Measurements from ENCODE around the gene MAPK8IP3.

MAPK8IP3 gene

DNA sequence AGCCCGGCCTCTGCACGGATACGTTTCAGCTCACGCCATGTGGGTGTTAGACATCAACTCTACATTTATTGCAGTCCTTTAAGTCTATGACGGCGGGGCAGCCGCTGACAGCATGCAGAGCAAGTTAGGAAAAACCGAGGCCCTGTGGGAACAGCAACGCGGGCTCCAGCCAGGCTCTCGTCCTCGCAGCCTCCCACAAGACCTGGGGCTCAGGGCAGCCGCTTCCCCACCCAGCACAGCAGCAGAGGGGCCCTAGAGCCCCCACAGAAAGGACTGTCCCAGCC is 70.6 kb downstream of the MAPK8IP3 start:
- DNase-seq, result no peak

DNA sequence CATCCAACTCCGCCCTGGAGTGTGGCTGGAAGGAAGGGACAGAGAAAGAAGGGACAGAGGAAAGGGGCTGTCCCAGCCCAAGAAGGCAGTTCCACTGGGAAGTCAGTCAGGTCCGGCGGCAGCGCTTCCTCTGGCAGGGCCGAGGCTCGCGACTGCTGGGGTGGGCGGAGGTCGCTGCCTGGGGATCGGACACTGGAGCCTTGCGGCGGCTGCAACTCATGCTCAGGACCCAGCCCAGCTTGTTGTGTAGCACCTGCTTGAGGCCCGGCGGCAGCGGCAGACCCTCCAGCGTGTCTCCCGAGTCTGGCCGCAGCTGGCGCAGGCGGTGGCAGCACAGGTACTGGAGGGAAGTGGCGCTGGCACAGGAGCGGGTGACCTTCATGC is 71.0 kb downstream of the MAPK8IP3 start:
- no peak for DNase-seq

DNA sequence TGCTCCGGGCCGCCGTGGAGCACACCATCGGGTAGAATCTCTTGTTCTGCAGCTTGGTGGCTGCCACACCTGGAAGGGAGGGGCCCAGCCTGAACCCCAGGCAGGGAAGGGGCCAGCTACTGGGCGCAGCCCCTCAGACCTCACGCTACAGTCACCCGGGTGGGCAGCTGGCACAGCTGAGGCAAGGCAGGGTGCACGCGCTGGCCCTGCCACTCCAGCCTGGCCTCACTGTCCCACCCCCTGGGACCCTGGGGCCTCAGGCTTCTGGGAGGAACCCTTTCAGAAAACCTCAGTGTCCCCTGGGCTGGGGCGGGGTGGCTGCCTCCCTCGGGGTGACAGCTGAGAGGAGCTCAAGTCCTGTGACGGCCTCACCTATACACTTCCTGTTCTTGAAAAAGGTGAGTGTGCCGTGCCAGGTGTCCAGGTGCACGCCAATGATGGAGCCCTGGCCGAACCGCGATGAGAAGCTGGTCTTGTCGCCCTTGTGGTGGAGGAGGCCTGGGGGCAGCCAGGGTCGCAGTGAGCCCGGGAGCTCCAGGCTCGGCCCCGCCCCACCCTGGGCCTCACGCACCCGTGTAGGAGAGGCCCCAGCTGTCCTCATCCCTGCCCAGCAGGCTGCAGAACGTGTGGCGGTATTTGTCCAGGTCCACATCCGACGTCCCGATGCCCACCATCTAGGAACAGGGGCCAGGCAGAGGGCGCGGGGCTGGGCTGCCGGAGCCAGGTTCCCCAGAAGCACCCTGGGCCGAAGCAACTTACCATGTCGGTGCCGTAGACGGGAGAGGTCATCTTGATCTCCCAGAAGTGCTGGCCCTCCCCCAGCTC is 71.6 kb downstream of the MAPK8IP3 start:
- DNase-seq, result no peak

DNA sequence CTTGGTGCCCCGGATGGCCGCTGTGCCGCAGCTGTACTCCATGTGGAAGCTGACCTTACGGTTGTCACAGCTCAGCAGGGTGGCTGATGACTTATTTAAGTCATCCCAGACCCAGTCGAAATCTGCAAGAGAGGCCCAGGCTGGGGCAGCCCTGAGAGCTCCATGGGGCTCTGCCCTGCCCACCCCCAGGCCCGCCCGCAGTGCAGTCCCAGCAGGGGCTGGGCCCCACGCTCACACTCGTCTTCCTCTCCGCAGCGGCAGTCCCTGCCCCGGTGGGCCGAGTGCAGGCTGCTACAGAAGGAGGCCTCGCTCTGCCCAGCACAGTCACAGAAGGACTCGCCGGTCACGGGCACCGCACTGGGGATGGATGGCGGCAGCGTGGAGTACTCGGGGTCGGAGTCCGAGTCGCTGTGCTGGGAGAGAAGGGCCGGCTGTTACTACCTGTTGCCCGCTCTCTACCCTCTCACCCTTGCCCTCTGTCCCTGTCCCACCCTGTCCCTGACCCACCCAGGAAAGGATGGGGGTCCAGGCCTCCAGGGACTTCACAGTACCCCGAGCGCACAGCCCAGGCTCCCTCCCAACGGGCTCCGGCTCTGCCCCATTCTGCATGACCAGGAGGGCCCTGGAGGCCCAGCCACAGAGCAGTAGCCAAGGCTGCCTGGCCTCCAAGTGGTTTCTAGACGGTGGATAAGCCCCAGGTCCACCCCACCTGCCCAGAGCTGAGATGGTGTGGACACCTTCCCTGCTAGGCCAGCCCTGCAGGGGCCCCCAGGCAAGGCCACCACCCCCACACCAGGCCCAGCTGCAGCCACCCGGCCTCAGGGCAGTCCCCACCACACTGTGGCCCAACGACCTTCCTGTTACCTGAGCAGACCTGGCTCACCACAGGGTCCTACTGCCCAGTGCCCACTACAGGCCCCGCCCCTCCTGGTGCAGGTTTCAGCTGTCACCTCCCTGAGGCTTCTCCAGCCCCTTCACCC is 72.5 kb downstream of the MAPK8IP3 start:
- DNase-seq, result no peak

DNA sequence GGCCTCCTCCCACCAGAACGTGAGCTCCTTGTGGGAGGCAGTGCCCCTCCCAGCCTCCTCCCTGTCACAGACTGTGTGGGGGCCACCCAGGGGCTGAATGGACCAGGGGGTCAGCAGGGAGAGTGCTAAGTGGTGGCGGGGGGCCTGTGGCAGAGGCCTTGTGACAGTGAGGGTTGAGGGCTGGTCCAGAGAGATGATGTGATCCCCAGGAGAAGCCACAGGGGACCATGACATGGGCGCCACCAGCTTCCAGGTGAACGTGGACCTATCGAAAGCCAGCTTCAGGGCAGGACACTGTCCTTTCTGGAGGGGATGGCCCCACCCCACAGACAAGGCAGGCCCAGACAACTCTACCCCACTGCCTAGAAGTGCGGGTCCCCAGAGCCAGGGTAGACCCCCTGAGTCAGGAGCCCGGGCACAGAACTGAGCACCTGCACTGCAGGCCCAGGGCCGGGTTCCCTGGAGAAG is 73.3 kb downstream of the MAPK8IP3 start:
- no peak for DNase-seq

DNA sequence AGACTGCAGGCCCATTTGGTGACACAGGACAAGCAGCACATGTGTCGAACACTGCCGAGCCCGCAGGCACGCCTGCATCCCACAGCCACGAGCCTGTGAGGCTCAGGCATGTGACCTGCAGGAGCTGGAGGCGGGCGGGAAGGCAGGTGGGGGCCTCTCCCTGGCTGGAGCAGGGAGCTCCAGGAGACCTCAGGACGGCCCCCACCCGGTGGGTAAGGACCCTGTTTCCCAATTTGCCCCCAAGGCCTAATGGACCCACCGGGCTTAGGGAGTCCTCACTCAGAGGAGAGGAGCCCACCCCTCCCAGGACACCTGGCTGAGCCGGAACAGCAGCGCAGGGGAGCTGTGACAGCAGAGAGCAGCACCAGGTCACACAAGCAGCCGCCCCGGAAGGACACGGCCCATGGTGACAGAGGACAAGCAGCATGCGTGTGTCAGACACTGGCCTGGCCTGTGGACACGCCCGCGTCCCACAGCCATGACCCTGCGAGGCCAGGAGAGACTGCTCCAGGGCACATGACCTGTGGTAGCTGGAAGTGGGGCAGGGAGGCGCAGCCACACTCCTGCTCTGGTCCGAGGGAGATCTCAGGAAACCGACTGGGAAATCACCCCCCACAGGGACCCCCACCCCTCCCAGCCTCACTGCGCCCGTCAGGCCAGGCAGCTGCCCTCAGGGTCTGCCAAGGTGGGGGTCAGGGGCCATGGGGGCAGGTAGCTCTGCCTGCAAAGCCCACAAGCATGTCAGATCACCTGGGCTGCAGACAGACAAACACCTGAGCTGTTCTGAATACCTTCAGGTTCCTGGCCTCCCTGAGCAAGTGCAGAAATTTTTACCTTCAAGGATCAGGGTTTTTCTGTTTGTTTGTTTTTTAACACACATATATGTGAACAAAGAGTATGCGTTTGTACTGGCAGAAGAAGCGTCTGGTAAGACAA is 74.0 kb downstream of the MAPK8IP3 start:
- no peak for DNase-seq

DNA sequence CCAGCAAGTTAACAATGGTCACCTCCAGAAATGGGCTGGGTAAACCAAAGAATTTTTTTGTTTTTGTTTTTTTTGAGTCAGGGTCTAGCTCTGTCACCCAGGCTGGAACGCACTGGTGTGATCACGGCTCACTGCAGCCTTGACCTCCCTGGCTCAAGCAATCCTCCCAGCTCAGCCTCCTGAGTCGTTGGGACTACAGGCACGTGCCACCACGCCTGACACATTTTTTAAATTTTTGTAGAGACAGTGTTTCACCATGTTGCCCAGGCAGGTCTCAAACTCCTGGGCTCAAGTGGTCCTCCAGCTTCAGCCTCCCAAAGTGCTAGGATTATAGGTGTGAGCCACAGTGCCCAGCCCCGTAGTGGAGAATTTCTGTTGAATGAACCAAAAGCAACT is 74.7 kb downstream of the MAPK8IP3 start:
- no peak for DNase-seq

DNA sequence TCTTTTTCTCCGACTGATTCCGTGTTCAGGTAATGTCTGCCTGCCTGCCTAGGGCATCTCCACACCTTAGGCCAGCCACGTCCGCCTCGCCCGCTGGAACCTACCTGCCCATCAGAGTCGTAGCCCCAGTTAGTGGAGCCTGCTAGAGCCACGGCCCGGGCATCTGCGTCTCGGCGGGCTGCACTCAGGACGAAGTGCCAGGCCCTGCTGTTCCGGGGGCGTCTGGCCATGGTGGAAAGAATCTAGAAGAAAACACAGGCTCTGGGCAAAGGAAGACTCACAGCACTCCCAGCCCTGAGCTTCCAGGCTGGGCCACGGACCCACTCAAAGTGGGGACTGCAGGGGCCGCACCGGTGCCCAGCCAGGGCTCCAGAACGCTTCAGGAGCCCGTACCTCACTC is 75.3 kb downstream of the MAPK8IP3 start:
- no peak for DNase-seq

DNA sequence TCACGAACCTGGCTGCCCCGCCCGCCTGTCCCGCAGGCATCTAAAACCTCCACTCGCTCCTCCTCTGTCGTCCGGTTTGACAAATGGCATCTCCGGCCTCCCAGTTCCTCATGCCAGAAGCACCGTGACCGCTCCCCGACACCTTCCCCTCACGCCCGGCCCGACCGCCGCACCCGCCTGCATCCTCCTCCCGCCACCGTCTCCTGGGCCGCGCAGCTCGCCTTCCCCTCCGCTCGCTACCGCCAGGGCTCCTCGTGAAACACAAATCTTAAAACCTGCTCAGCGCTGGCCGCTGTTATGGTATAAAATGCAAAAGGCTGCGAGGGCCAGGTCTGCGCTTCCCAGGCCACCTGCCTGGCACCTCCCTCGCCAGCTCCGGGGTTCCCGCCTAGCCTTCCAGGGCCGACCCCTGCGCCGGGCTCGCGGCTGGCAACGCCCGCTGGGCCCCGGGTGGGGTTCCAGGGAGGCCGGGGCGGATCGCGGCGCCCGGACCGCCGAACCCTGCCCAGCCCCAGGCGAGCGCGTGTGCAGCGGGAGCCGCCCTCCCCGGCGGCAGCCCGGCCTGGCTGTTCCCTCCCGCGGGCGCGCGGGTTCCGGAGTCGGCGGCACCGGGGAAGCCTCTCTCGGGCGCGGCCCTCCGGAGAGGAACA is 75.9 kb downstream of the MAPK8IP3 start:
- DNase-seq, result peak; percentile 44

DNA sequence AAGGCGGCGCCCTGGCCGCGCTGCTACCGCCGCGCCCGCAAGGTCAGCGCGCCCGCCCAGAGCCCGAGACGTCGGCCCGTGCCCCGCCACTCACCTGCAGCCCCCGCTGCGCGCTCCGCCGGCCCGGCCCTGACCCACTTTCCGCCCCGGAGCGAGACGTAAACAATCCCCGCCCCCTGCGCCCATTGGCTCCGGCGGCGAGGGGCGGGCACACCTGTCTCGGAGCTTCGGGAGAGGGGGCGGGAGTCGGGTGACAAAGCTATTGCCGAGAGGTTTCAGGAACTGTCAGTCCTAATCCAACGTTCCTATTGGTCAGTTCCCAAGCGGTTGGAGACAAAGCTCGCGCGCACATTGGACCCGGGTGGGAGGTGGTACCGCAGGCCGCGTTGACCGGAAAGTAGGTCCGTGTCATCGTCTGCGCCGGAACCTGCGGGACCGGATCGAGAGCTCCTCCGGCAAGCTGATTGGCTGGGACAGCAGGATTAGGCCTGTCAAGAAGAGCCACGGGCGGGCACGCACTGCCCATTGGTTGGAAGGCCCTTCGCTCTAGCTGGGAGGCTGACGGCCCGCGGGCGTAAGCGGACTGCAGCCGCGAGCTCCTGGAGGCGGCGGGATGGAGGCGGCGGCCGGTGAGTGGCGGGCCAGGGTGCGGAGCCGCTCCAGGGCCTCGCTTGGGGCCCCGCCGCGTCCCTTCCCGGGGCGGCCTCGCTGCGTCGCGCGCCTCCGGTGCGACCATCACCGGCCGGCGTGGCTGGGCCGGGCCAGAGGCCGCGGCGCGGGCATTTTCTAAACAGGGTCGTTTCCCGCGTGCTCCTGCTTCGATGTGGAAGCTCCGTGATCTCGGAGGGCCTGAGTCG is 76.6 kb downstream of the MAPK8IP3 start, which contains the start of the genes NUBP2 and SPSB3:
Gene NUBP2 (plus strand): TSS at position 553 of the 857 bp plus-strand sequence. CDS start 61 bp downstream, at position 614.
Gene SPSB3 (minus strand): TSS at position 164 of the 857 bp plus-strand sequence. CDS start 1,088 bp downstream, outside the sequence.
- DNase-seq, result peak; percentile 99

DNA sequence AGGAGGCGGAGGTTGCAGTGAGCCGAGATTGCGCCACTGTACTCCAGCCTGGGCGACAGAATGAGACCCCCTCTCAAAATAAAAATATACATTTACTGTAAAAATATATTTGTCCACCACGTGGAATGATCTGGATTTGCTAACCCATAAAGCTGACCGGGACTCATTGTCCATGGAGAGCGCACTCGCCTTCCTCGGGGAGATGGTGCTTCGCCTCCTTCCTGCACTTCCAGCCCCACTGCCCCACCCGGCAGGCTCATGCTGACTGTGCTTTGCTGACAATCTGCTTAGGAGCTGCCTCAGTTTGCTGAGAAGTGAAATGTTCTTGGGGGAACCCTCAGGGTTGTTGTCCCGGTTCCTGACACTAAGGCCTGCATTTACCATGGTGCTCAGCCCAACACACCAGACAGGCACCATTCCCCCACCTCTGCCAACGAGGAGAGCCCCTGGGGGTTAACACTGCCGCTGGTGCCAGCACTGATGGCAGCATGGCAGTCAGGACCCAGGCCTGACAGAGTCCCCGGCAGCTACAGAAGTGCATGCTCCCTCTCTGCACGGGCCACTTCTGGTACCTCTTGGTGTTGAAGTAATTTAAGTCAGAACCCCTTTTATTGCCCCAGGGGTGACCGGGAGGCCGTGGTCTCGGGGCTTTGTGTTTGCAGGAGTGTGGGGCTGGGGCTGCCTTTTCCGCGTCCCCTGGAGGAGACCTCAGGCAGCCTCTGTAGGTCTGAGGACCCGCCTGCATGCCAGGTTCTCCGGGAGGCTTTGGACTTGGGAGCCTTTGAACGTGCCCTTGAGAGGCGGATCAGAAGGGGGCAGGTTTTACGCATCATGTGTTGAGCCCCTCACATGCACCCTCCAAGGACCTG is 79.2 kb downstream of the MAPK8IP3 start:
- no peak for DNase-seq

DNA sequence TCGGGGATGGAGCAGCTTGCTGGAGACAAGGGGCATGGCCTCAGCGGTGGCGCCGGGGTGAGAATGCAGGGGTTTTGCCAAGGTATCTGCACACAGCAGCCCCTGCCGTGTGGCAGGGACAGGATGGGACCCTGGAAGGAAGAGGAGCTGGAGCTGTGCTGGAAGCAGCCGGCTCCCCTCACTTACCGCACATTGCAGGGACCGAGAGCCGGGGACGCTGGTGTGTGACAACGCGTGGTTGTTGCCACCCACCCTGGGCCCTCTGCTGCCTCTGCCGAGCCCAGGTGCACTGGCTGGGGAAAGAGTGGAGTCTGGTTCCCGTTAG is 79.8 kb downstream of the MAPK8IP3 start:
- DNase-seq, result no peak

DNA sequence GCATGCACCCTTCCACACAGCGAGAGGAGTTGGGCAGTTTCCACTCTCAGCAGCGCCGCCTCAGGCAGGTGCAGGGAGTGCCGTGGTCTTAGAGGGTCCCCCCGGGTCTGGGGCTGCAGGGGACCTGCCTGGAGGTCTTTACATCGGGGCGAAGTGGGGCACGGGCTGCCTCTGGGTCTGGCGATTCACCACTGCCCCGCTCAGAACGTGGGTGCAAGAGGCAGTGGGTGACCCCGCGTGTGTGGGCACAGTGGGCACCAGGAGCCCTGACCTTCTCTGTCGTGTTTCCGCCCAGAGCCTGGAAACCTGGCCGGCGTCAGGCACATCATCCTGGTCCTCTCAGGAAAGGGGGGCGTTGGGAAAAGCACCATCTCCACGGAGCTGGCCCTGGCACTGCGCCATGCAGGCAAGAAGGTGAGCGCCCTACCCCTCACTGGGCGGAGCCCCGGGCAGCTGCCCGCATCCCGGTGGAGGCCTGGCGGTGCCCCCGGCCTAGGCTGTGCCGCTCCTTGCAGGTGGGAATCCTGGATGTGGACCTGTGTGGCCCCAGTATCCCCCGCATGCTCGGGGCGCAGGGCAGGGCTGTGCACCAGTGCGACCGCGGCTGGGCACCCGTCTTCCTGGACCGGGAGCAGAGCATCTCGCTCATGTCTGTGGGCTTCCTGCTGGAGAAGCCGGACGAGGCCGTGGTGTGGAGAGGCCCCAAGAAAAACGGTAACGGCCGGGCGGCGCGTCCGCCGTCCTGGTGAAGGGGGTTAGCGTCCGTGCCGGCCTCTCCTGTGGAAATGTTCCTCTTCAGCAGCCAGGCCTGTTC is 80.5 kb downstream of the MAPK8IP3 start:
- no peak for DNase-seq

DNA sequence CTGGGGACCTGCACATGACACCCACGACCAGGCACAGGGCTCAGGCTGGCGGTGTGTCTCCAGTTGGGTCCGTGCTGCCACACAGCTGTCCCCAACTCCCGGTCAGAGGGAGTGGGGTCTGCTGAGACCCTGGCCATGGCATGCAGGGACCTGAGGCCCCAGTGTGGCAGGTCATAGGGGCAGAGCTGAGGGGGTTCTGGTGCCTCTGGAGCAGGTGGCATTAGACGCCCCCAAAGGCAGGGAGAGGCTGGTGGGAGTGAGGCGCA is 81.0 kb downstream of the MAPK8IP3 start:
- no peak for DNase-seq

DNA sequence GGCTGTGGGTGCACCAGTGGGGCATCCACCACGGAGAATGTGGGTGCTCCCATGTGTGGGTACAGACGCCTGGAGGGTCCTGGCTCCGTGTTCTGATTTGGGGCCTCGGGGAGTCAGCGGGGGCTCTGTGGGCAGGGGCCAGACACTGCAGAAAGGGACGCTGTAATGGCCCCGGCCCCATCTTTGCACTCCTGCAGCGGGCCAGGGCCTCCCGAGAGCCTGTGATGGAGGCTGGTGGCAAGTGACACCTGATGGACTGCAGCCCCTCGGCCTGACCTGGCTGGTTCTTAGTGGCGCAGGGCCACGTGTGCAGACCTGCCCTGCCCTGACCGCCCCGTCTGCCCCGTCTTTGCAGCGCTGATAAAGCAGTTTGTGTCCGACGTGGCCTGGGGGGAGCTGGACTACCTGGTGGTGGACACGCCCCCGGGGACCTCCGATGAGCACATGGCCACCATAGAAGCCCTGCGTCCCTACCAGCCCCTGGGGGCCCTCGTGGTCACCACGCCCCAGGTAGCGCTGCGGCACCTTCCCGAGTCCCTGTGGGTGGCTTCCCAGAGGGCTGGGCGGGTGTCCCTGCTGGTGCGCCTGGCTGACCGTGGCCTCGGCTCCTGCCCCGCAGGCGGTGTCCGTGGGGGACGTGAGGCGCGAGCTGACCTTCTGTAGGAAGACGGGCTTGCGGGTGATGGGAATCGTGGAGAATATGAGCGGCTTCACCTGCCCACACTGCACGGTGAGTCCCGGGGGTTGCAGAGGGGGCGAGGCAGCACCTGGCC is 81.5 kb downstream of the MAPK8IP3 start:
- no peak for DNase-seq

DNA sequence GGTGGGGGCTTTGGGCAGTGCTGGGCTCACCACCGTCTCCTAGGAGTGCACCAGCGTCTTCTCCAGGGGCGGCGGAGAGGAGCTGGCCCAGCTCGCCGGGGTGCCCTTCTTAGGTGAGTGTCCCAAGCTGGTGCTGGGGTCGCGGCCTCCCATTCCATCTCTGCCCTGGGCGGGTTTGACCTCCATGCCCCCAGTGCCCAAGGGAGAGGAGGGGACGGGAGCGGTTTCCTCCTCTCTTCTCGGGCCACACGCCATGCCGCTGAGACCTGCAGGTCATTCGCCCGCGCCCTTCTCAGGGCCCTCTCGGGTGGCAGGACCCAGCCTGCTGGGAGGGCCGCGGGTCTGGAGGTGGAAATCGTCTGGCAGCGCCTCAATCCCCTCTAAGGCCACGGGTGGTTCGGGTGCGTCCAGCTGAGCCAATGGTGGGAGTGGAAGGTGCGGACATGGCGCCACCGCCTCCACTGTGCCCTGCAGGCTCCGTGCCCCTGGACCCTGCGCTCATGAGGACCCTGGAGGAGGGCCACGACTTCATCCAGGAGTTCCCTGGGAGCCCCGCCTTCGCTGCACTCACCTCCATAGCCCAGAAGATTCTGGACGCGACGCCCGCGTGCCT is 82.2 kb downstream of the MAPK8IP3 start:
- no peak for DNase-seq

DNA sequence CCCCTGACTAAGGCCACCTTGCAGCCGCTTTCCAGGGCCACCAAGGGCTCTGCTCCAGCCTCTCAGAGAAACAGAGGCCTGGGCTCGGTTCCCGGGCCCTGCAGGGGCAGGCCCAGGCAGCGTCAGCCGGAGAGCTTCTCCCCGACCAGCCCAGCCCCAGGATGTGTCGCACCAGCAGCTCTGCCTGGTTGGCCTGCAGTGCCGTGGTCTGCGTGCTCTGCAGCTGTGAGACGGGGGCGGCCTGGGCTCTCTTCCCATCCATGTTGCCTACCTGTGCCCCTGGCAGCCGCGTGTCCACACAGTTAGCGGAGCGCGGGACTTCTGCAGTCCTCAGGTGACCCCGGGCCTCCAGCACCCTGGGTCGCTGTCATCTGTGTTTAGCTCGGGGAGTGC is 82.7 kb downstream of the MAPK8IP3 start:
- no peak for DNase-seq

DNA sequence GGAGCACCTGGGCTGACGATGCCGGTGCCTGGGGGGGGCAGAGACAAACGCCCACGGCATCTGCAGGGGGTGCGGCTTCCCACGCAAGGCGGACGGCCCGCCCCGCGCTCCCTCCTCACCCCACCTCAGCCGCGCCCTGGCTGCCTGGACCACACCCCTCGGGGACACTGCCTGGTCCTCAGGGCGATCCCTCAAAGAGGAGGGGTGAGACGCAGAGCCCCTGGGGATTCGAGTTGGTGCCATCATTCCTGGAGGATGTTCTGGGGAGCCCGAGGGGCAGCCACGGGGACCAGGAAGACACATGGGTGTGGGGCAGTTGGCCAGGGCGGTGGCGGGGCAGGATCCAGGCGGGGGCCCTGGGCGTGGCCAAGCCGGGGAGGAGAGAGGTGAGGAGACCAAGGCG is 83.6 kb downstream of the MAPK8IP3 start:
- no peak for DNase-seq

Data from activated naive CD4-positive, alpha-beta T cell treated with Interleukin-2 at 50 U/mL for 16 hours (primary cell).